ENCODE data around the gene AP1G2. TPM values are rescaled to one million over a fixed set of nuclear protein-coding genes. Genes with fewer than 3 reads are reported as not detected.

Gene AP1G2
- total RNA-seq, 1 donor from 2014 or later, result 12.8 TPM

Other genes with a start within 250 kb of the AP1G2 start
- gene PABPN1, start 246.3 kb downstream of the AP1G2 start, total RNA-seq, result 82.9 TPM
- gene SLC22A17, start 214.9 kb downstream of the AP1G2 start, total RNA-seq, result 10.6 TPM
- 3.7 TPM for gene EFS, start 202.6 kb downstream of the AP1G2 start, total RNA-seq
- gene IL25, start 195.0 kb downstream of the AP1G2 start, total RNA-seq, result not detected
- not detected for gene CMTM5, start 190.7 kb downstream of the AP1G2 start, total RNA-seq
- gene MYH6, start 159.5 kb downstream of the AP1G2 start, total RNA-seq, result 170 TPM
- 13,582 TPM for gene MYH7, start 132.1 kb downstream of the AP1G2 start, total RNA-seq
- 16.2 TPM for gene NGDN, start 98.1 kb downstream of the AP1G2 start, total RNA-seq
- gene ZFHX2, start 16.0 kb downstream of the AP1G2 start, total RNA-seq, result 1.3 TPM
- 17.5 TPM for gene THTPA, start 11.5 kb downstream of the AP1G2 start, total RNA-seq
- gene JPH4, start 11.0 kb upstream of the AP1G2 start, total RNA-seq, result 0.19 TPM
- gene DHRS2, start 68.6 kb upstream of the AP1G2 start, total RNA-seq, result 0.27 TPM

All from cardiac septum (tissue), 1 donor.